ENCODE data around the gene CERS6. TPM values are rescaled to one million over a fixed set of nuclear protein-coding genes. Genes with fewer than 3 reads are reported as not detected.
"Not testable (repeated sequence)": the region's sequence is repeated elsewhere in the genome, so short reads cannot be mapped to it uniquely, and the experiment has no call there.

The CERS6 gene, protein sequence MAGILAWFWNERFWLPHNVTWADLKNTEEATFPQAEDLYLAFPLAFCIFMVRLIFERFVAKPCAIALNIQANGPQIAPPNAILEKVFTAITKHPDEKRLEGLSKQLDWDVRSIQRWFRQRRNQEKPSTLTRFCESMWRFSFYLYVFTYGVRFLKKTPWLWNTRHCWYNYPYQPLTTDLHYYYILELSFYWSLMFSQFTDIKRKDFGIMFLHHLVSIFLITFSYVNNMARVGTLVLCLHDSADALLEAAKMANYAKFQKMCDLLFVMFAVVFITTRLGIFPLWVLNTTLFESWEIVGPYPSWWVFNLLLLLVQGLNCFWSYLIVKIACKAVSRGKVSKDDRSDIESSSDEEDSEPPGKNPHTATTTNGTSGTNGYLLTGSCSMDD
- total RNA-seq: 29.8 and 30.9 TPM in 2 replicates
- long read RNA-seq, full-length matches to known transcripts: 1 of 29 reads
- long read RNA-seq, partial matches to known transcripts: 3 of 29 reads
- long read RNA-seq, other reads (novel, unspliced or antisense): 25 of 29 reads

DNA sequence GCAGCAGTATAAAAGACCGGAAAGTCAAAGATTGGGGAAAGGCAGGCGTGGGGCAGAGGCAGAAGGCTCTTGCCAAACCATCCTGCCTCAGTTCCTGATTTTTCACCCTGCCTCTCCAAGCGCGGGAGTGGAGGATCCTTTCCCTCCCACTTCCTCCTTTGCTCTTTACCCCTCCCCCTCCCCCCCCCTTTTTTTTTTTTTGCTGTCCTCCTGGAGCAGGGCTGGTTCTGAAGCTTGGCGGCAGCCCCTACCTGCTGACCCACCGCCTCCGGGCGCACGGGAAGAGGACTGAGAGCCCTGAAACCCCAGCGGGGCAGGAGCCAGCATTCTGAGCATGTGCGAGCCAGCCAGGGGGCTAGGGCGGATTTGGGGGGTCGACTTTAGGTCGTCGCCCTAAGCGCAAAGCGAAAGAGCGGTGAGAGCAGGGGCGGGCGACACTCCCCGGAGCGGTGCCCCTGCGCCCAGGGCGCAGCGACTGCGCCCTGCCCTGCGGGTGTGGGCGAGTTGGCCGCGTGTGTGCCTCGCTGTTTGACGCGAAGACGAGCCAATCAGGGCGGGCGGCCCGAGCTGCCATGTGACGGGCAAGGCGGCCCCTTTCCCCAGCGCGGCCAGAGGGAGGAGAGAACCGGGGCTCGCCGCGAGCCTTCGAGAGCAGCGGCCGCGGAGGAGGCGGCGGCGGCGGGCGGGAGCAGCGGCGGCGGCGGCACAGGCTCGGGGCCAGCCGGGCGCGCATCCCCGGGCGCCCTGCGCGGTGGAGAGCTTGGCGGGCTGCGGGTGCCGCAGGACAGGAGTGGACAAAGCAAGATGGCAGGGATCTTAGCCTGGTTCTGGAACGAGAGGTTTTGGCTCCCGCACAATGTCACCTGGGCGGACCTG lies at the start of gene CERS6:
CERS6 (plus strand) TSS at position 628 of the 876 bp plus-strand sequence; CDS start at position 805, 177 bp downstream.
- Mint-ChIP-seq H3K27me3 (ENCODE audit: unreplicated experiment) (no peaks in the 10 kb centered on the region), H3K9me3 (ENCODE audit: unreplicated experiment) (no peaks in the 10 kb centered on the region), H3K4me1 (ENCODE audit: unreplicated experiment) (peaks cover 25% of the 10 kb centered on the region), H3K4me3 (ENCODE audit: unreplicated experiment) (peak within 1 kb of the TSS; percentile 88), H3K27ac (ENCODE audit: unreplicated experiment) (peak within 1 kb of the TSS; percentile 72), H3K36me3 (ENCODE audit: unreplicated experiment) (peaks cover 2% of the 10 kb centered on the region)
- TF ChIP-seq, protein P1, sequence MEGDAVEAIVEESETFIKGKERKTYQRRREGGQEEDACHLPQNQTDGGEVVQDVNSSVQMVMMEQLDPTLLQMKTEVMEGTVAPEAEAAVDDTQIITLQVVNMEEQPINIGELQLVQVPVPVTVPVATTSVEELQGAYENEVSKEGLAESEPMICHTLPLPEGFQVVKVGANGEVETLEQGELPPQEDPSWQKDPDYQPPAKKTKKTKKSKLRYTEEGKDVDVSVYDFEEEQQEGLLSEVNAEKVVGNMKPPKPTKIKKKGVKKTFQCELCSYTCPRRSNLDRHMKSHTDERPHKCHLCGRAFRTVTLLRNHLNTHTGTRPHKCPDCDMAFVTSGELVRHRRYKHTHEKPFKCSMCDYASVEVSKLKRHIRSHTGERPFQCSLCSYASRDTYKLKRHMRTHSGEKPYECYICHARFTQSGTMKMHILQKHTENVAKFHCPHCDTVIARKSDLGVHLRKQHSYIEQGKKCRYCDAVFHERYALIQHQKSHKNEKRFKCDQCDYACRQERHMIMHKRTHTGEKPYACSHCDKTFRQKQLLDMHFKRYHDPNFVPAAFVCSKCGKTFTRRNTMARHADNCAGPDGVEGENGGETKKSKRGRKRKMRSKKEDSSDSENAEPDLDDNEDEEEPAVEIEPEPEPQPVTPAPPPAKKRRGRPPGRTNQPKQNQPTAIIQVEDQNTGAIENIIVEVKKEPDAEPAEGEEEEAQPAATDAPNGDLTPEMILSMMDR (IDR thresholded peaks at IDR 0.05): no peak
- peak; percentile 98 for DNase-seq (ENCODE audit: extremely low spot score, unreplicated experiment)

DNA sequence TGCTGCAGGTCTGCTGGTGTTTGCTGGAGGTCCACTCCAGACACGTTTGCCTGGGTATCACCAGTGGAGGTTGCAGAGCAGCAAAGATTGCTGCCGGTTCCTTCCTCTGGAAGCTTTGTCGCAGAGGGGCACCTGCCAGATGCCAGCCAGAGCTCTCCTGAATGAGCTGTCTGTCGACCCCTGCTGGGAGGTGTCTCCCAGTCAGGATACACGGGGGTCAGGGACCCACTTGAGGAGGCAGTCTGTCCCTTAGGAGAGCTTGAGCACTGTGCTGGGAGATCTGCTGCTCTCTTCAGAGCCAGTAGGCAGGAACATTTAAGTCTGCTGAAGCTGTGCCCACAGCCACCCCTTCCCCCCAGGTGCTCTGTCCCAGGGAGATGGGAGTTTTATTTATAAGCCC lies 43.8 kb upstream of the CERS6 start:
- H3K36me3 Mint-ChIP-seq (ENCODE audit: unreplicated experiment); DNase-seq (ENCODE audit: extremely low spot score, unreplicated experiment); H3K4me1 Mint-ChIP-seq (ENCODE audit: unreplicated experiment); H3K4me3 Mint-ChIP-seq (ENCODE audit: unreplicated experiment); H3K27ac Mint-ChIP-seq (ENCODE audit: unreplicated experiment): not testable (repeated sequence)
- Mint-ChIP-seq H3K9me3 (ENCODE audit: unreplicated experiment) (peaks cover 21% of the 10 kb centered on the region), H3K27me3 (ENCODE audit: unreplicated experiment) (peaks cover 31% of the 10 kb centered on the region)

DNA sequence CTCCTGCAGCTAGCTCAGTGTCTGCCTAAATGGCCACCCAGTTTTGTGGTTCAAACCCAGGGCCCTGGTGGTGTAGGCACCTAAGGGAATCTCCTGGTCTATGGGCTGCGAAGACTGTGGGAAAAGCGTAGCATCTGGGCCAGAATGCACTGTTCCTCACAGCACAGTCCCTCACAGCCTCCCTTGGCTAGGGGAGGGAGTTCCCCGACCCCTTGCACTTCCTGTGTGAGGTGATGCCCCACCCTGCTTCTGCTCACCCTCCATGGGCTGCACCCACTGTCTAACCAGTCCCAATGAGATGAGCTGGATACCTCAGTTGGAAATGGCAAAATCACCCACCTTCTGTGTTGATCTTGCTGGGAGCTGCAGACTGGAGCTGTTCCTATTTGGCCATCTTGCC lies 43.0 kb upstream of the CERS6 start:
- Mint-ChIP-seq H3K27me3 (ENCODE audit: unreplicated experiment) (peaks cover 34% of the 10 kb centered on the region), H3K9me3 (ENCODE audit: unreplicated experiment) (peaks cover 13% of the 10 kb centered on the region)
- not testable (repeated sequence) for H3K4me1 Mint-ChIP-seq (ENCODE audit: unreplicated experiment); H3K27ac Mint-ChIP-seq (ENCODE audit: unreplicated experiment); DNase-seq (ENCODE audit: extremely low spot score, unreplicated experiment); H3K4me3 Mint-ChIP-seq (ENCODE audit: unreplicated experiment); H3K36me3 Mint-ChIP-seq (ENCODE audit: unreplicated experiment)

DNA sequence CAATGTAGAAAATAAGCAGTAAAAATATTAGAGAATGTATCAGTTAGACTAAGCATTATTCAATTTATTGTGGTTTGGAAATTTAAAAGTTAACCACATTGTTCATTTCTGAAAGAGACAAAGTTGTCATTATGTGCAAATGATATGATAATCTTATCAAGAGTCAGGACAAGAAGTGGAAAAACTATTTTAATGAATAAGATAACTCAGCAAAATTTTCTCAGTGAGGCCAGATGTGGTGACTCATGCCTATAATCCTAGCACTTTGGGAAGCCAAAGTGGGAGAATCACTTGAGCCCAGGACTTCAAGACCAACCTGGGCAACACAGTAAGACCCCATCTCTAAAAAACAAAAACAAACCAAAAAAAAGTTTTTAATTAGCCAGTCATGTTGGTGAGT lies 39.5 kb upstream of the CERS6 start:
- Mint-ChIP-seq H3K27me3 (ENCODE audit: unreplicated experiment) (peaks cover 30% of the 10 kb centered on the region), H3K9me3 (ENCODE audit: unreplicated experiment) (peaks cover 16% of the 10 kb centered on the region), H3K4me3 (ENCODE audit: unreplicated experiment) (no peak overlapping the region), H3K27ac (ENCODE audit: unreplicated experiment) (no peak overlapping the region), H3K36me3 (ENCODE audit: unreplicated experiment) (no peaks in the 10 kb centered on the region), H3K4me1 (ENCODE audit: unreplicated experiment) (no peaks in the 10 kb centered on the region)
- TF ChIP-seq, protein P1 (IDR thresholded peaks at IDR 0.05): no peak
- no peak for DNase-seq (ENCODE audit: extremely low spot score, unreplicated experiment)

DNA sequence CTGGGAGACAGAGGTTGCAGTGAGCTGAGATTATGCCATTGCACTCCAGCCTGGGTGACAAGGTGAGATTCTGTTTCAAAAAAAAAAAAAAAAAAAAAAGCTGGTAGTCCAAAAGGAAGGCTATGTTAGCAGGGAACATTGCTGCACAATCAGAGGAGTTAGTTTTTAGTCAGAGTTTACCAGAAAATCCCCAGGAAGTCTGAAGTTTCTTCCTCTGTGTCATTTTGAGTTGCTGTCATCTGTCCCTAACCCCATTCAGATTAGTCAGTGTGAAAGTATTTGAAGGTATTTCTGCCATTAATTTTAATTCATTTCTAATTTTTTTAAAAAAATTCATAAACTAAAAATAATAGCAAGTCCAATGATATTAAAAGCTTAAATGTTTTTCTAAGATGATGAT lies 33.5 kb upstream of the CERS6 start:
- no peak for DNase-seq (ENCODE audit: extremely low spot score, unreplicated experiment)
- Mint-ChIP-seq H3K36me3 (ENCODE audit: unreplicated experiment) (no peaks in the 10 kb centered on the region), H3K4me3 (ENCODE audit: unreplicated experiment) (no peak overlapping the region), H3K27ac (ENCODE audit: unreplicated experiment) (no peak overlapping the region), H3K27me3 (ENCODE audit: unreplicated experiment) (peaks cover 20% of the 10 kb centered on the region), H3K9me3 (ENCODE audit: unreplicated experiment) (peaks cover 4% of the 10 kb centered on the region), H3K4me1 (ENCODE audit: unreplicated experiment) (peaks cover 25% of the 10 kb centered on the region)
- TF ChIP-seq, protein P1 (IDR thresholded peaks at IDR 0.05): no peak
